ENCODE measurements around the gene CTCF.

GRCh38 chr16:67563708-67564468 lies 1.6 kb downstream of the CTCF start:
- TF ChIP-seq CTCF (IDR thresholded peaks at IDR 0.05 in 8 of 11, conservative IDR thresholded peaks at IDR 0.05 in 3 of 11): no peak
- TF ChIP-seq POLR2AphosphoS5 (IDR thresholded peaks at IDR 0.05): peak in 1 of 3 donors; percentile 45

Data from spleen (tissue), 7 donors.